HCT116 (cell line): ENCODE results near the gene MAP2K6. TPM values are rescaled to one million over a fixed set of nuclear protein-coding genes. Genes with fewer than 3 reads are reported as not detected.
"Not testable (repeated sequence)": the region's sequence is repeated elsewhere in the genome, so short reads cannot be mapped to it uniquely, and the experiment has no call there.

Experiments used
- ATAC-seq: fragments of 200-7000 bp; cut with Tn5 transposase; 2 replicates; pipeline ENCODE4 v1.9.1; 2020; ENCODE audit warnings: mild to moderate bottlenecking, moderate library complexity
- BruUV-seq: library from RNA; stranded (reverse); fragments of 400-500 nt; replicated peaks from 2 replicates; lab custom pipeline; 2021; lab: Mats Ljungman, UMichigan
- CTCF ChIA-PET: fragments of 300-600 bp; sonication (Branson Sonifier 250); formaldehyde crosslinking; loops from one replicate; lab custom pipeline; 2021; ENCODE audit warnings: antibody characterized with exemption; lab: Charles Lee
- POLR2A ChIA-PET: fragments of 300-600, 350-600 bp; sonication (Branson Sonifier 250); formaldehyde crosslinking; loops from one replicate; lab custom pipeline; 2021; ENCODE audit warnings: antibody characterized with exemption; lab: Charles Lee
- RAD21 ChIA-PET, 2 experiments: fragments of 300-600 bp; sonication (Branson Sonifier 250); formaldehyde crosslinking; loops; one replicate each; lab custom pipeline; 2023; ENCODE audit warnings: low total read pairs in 2 of 2; ENCODE audit not compliant: uncharacterized antibody in 2 of 2, unreplicated experiment in 2 of 2, low non-redundant PET in 1 of 2; lab: Charles Lee
- DNase-seq: peaks from one replicate; pipeline ENCODE4 v3.0.0-alpha.2; 2010; ENCODE audit warnings: low read depth, low spot score
- H2AFZ ChIP-seq: fragments of 200-600 bp; shearing (Covaris generic), sonication (generic); 2 replicates; pipeline ENCODE4 v1.6.1; 2017; ENCODE audit warnings: low read depth, mixed run types, mixed read lengths, antibody characterized with exemption, low read length; ENCODE audit not compliant: poor library complexity, severe bottlenecking
- H3K27ac ChIP-seq: 2 replicates; pipeline ENCODE4 v1.5.1; 2012; ENCODE audit warnings: low read depth, low read length
- H3K27me3 ChIP-seq: fragments of 200-600 bp; sonication (generic); 2 replicates; pipeline ENCODE4 v1.6.1; 2016; ENCODE audit warnings: mixed run types, low read length, mixed read lengths; ENCODE audit not compliant: insufficient read depth
- H3K36me3 ChIP-seq, 2 experiments: fragments of 200-500 bp in 1 of 2; fragments of 200-600 bp in 1 of 2; sonication (Bioruptor generic) in 1 of 2; sonication (generic) in 1 of 2; 2 replicates each; pipeline versions ENCODE4 v1.5.1 to v1.6.1; 2014 to 2016; ENCODE audit warnings: low read length in 2 of 2, inconsistent platforms in 1 of 2, mixed read lengths in 1 of 2, mixed run types in 1 of 2; ENCODE audit not compliant: insufficient read depth in 2 of 2, control insufficient read depth in 1 of 2
- H3K4me1 ChIP-seq, 2 experiments: fragments of 200-600 bp in 1 of 2; sonication (generic) in 1 of 2; 2 replicates each; pipeline versions ENCODE4 v1.5.1 to v1.6.1; 2012 to 2017; ENCODE audit warnings: low read length in 2 of 2, inconsistent platforms in 1 of 2, mild to moderate bottlenecking in 1 of 2, mixed read lengths in 1 of 2, mixed run types in 1 of 2, moderate library complexity in 1 of 2; ENCODE audit not compliant: insufficient read depth in 2 of 2, control insufficient read depth in 1 of 2
- H3K4me2 ChIP-seq: fragments of 200-600 bp; sonication (generic); 2 replicates; pipeline ENCODE4 v1.6.1; 2017; ENCODE audit warnings: mixed run types, low read length, mixed read lengths
- H3K4me3 ChIP-seq, 2 experiments: fragments of 200-600 bp in 1 of 2; sonication (generic) in 1 of 2; replicated peaks in 1 of 2; 2 replicates each; pipeline ENCODE4 v1.5.1; 2011 to 2016; ENCODE audit warnings: low read length in 2 of 2, control low read depth in 1 of 2, low read depth in 1 of 2, mild to moderate bottlenecking in 1 of 2, mixed read lengths in 1 of 2, mixed run types in 1 of 2
- H3K79me2 ChIP-seq: fragments of 200-600 bp; sonication (generic); 2 replicates; pipeline ENCODE4 v1.6.1; 2017; ENCODE audit warnings: mild to moderate bottlenecking, mixed run types, low read length, moderate library complexity, mixed read lengths; ENCODE audit not compliant: insufficient read depth
- H3K9ac ChIP-seq: fragments of 200-600 bp; sonication (generic); 2 replicates; pipeline ENCODE4 v1.6.1; 2016; ENCODE audit warnings: low read length, mixed read lengths
- H3K9me2 ChIP-seq: fragments of 200-600 bp; sonication (generic), shearing (Covaris generic); 2 replicates; pipeline ENCODE4 v1.6.1; 2017; ENCODE audit warnings: mixed run types, mild to moderate bottlenecking, moderate library complexity; ENCODE audit not compliant: insufficient read depth
- H3K9me3 ChIP-seq, 2 experiments: fragments of 200-500 bp in 1 of 2; fragments of 200-600 bp in 1 of 2; sonication (Bioruptor generic) in 1 of 2; sonication (generic) in 1 of 2; 2 replicates each; pipeline ENCODE4 v1.6.1; 2014 to 2017; ENCODE audit warnings: low read length in 2 of 2, mixed read lengths in 2 of 2, inconsistent platforms in 1 of 2, low read depth in 1 of 2, mild to moderate bottlenecking in 1 of 2, mixed run types in 1 of 2, moderate library complexity in 1 of 2; ENCODE audit not compliant: control insufficient read depth in 1 of 2, insufficient read depth in 1 of 2
- H4K20me1 ChIP-seq: fragments of 200-600 bp; sonication (generic), shearing (Covaris generic); 2 replicates; pipeline ENCODE4 v1.6.1; 2017; ENCODE audit warnings: mixed run types, mild to moderate bottlenecking, moderate library complexity; ENCODE audit not compliant: insufficient read depth
- CBX3 ChIP-seq: IDR thresholded peaks from 2 replicates; pipeline ENCODE4 v1.6.1; 2012; ENCODE audit warnings: low read depth
- EGR1 ChIP-seq: IDR thresholded peaks from 2 replicates; pipeline ENCODE4 v1.6.1; 2012; ENCODE audit warnings: low read depth
- ELF1 ChIP-seq: IDR thresholded peaks from 2 replicates; pipeline ENCODE4 v1.6.1; 2012; ENCODE audit warnings: low read depth, borderline replicate concordance
- EZH2 ChIP-seq: fragments of 200-600 bp; sonication (generic); IDR thresholded peaks from 2 replicates; pipeline ENCODE4 v1.6.1; 2017; ENCODE audit warnings: antibody characterized with exemption, mixed run types
- EZH2phosphoT487 ChIP-seq: fragments of 200-600 bp; IDR thresholded peaks from 2 replicates; pipeline ENCODE4 v1.6.1; 2018; ENCODE audit warnings: antibody characterized with exemption, borderline replicate concordance
- FOSL1 ChIP-seq: IDR thresholded peaks from 2 replicates; pipeline ENCODE4 v1.6.1; 2012; ENCODE audit warnings: low read depth
- JUND ChIP-seq: IDR thresholded peaks from 2 replicates; pipeline ENCODE4 v1.6.1; 2012
- POLR2A ChIP-seq: IDR thresholded peaks from 2 replicates; pipeline ENCODE4 v1.7.0; 2011; ENCODE audit warnings: borderline replicate concordance; ENCODE audit not compliant: insufficient read depth, insufficient read length; ENCODE audit errors: extremely low read depth
- RAD21 ChIP-seq: IDR thresholded peaks from 2 replicates; pipeline ENCODE4 v1.6.1; 2012; ENCODE audit warnings: low read depth, mild to moderate bottlenecking
- SP1 ChIP-seq: IDR thresholded peaks from 2 replicates; pipeline ENCODE4 v1.6.1; 2012; ENCODE audit warnings: low read depth
- TCF7L2 ChIP-seq: IDR thresholded peaks from 2 replicates; pipeline ENCODE4 v1.7.0; 2011; ENCODE audit warnings: borderline replicate concordance, inconsistent platforms; ENCODE audit not compliant: insufficient read depth, insufficient read length; ENCODE audit errors: extremely low read depth
- YY1 ChIP-seq: IDR thresholded peaks from 2 replicates; pipeline ENCODE4 v1.6.1; 2011; ENCODE audit warnings: low read length, low read depth, moderate library complexity, mild to moderate bottlenecking; ENCODE audit not compliant: insufficient replicate concordance; ENCODE audit errors: extremely low read depth
- ZFX ChIP-seq: fragments of 450-650 bp; IDR thresholded peaks from 2 replicates; pipeline ENCODE4 v1.6.1; 2017
- ZNF274 ChIP-seq: fragments of 200-500 bp; sonication (Bioruptor generic); IDR thresholded peaks from 2 replicates; pipeline ENCODE4 v1.6.1; 2014; ENCODE audit warnings: mild to moderate bottlenecking, low read depth, low read length, inconsistent platforms
- intact Hi-C: fragments of 100-400 bp; cut with micrococcal nuclease; formaldehyde crosslinking; loops from 2 replicates; pipeline ENCODE4 v1.10.0; 2022
- total RNA-seq: library from RNA; stranded (reverse); gene quantifications from one replicate; pipeline ENCODE4 v1.2.1, GENCODE V29; 2021; ENCODE audit not compliant: unreplicated experiment
- TF ChIP-seq, protein P1 (sequence below): IDR thresholded peaks from 2 replicates; pipeline ENCODE4 v1.6.1; 2012
- TF ChIP-seq, protein P2 (sequence below), 3 experiments: fragments of 200-600 bp in 1 of 3; sonication (generic) in 1 of 3; IDR thresholded peaks in 2 of 3; conservative IDR thresholded peaks in 1 of 3; 2 replicates each; pipeline ENCODE4 v1.5.1; 2012 to 2017; ENCODE audit warnings: low read depth in 2 of 3, low read length in 2 of 3, antibody characterized with exemption in 1 of 3, borderline replicate concordance in 1 of 3, control low read depth in 1 of 3, mild to moderate bottlenecking in 1 of 3, mixed read lengths in 1 of 3, mixed run types in 1 of 3, moderate library complexity in 1 of 3; ENCODE audit not compliant: insufficient read depth in 1 of 3
- TF ChIP-seq, protein P3 (sequence below): IDR thresholded peaks from 2 replicates; pipeline ENCODE4 v1.6.1; 2011; ENCODE audit warnings: mild to moderate bottlenecking, low read length, moderate library complexity; ENCODE audit not compliant: insufficient replicate concordance; ENCODE audit errors: extremely low read depth

MAP2K6 gene
- total RNA-seq, 1 experiment from 2014 or later = 0.22 TPM

DNA sequence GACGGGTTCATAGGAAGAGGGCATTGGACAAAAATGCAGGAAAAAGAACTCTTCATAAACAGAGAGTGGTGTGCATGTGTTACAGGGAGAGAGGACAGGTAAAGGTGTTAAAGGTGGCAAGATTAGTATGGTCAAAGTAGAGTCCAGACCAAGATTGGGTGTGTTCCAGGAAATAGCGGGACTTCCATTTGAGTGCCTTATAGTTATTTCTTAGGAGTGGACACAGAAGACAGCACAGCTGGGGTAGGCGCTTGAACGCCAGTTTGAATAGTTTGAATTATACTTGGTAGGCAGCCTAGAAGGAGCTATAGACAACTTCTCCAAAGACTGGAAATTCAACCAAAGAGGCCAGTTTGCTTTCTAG, 63.4 kb downstream of the MAP2K6 start (continued):
- no peak for TF ChIP-seq CBX3
- TF ChIP-seq SP1 = no peak
- TF ChIP-seq POLR2A = no peak
- no peak for TF ChIP-seq YY1
- no peak for TF ChIP-seq ZFX
- TF ChIP-seq JUND = no peak
- no peak for TF ChIP-seq EZH2phosphoT487
- TF ChIP-seq TCF7L2 = no peak

DNA sequence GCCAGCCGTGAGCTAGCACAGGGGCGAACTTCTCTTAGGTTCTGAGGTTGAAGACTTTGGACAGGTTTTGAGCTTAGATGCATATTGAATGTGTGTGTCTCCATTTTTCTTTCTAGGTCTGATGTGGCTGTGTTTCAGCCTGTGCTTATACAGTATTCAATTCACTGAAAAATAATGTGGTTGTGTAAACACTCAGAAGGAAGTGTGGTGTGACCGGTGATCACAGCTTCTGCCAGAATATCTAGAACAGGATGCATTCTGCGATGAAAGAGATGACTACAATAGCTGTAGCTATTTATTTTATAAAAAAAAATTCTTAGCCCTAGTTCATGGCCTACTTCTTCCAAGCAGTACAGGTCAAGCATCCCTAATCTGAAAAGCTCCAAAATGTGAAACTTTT, 64.4 kb downstream of the MAP2K6 start:
- Histone ChIP-seq H3K79me2 (no peaks in the 10 kb centered on the region), H2AFZ (no peak overlapping the region), H3K27ac (no peak overlapping the region), H3K9me3 (no peaks in the 10 kb centered on the region), H4K20me1 (no peaks in the 10 kb centered on the region), H3K4me3 (no peak overlapping the region), H3K4me1 (no peaks in the 10 kb centered on the region), H3K4me2 (no peak overlapping the region), H3K9me2 (no peaks in the 10 kb centered on the region), H3K9ac (no peak overlapping the region), H3K36me3 (no peaks in the 10 kb centered on the region), H3K27me3 (no peaks in the 10 kb centered on the region)
- RAD21 ChIA-PET = no interaction called here
- POLR2A ChIA-PET = no interaction called here
- CTCF ChIA-PET = no interaction called here
- intact Hi-C loops = no loop called here
- no TSS peak for BruUV-seq
- ATAC-seq (no peak), DNase-seq (no peak)
- TF ChIP-seq ELF1 (no peak), FOSL1 (no peak), ZNF274 (no peak), EGR1 (no peak), RAD21 (no peak), POLR2A (no peak), EZH2 (no peak), SP1 (no peak), JUND (no peak)
- TF ChIP-seq, protein P1, sequence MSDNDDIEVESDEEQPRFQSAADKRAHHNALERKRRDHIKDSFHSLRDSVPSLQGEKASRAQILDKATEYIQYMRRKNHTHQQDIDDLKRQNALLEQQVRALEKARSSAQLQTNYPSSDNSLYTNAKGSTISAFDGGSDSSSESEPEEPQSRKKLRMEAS = no peak
- TF ChIP-seq, protein P2, sequence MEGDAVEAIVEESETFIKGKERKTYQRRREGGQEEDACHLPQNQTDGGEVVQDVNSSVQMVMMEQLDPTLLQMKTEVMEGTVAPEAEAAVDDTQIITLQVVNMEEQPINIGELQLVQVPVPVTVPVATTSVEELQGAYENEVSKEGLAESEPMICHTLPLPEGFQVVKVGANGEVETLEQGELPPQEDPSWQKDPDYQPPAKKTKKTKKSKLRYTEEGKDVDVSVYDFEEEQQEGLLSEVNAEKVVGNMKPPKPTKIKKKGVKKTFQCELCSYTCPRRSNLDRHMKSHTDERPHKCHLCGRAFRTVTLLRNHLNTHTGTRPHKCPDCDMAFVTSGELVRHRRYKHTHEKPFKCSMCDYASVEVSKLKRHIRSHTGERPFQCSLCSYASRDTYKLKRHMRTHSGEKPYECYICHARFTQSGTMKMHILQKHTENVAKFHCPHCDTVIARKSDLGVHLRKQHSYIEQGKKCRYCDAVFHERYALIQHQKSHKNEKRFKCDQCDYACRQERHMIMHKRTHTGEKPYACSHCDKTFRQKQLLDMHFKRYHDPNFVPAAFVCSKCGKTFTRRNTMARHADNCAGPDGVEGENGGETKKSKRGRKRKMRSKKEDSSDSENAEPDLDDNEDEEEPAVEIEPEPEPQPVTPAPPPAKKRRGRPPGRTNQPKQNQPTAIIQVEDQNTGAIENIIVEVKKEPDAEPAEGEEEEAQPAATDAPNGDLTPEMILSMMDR (IDR thresholded peaks at IDR 0.05 in 2 of 3, conservative IDR thresholded peaks at IDR 0.05 in 1 of 3; ENCODE audit: borderline replicate concordance in 1 of 3, insufficient read depth in 1 of 3, low read depth in 2 of 3, low read length in 2 of 3) = no peak
- TF ChIP-seq, protein P3, sequence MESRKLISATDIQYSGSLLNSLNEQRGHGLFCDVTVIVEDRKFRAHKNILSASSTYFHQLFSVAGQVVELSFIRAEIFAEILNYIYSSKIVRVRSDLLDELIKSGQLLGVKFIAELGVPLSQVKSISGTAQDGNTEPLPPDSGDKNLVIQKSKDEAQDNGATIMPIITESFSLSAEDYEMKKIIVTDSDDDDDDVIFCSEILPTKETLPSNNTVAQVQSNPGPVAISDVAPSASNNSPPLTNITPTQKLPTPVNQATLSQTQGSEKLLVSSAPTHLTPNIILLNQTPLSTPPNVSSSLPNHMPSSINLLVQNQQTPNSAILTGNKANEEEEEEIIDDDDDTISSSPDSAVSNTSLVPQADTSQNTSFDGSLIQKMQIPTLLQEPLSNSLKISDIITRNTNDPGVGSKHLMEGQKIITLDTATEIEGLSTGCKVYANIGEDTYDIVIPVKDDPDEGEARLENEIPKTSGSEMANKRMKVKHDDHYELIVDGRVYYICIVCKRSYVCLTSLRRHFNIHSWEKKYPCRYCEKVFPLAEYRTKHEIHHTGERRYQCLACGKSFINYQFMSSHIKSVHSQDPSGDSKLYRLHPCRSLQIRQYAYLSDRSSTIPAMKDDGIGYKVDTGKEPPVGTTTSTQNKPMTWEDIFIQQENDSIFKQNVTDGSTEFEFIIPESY = no peak

DNA sequence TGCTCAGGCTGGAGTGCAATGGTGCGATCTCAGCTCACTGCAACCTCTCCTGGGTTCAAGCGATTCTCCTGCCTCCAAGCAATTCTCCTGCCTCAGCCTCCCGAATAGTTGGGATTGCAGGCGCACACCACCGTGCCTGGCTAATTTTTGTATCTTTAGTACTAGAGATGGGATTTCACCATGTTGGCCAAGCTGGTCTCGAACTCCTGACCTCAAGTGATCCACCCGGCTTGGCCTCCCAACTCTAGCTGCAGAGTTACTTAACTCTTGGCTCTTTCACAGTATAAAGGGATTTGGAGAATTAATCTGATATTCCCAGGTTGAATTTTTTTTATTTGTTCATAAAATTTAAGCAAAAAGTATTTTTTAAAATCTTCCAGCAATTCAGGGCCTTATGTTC, 65.3 kb downstream of the MAP2K6 start:
- DNase-seq, H4K20me1 ChIP-seq, POLR2A ChIA-PET: not testable (repeated sequence)

More for the DNA sequence above, 65.3 kb downstream of the MAP2K6 start:
- RAD21 ChIA-PET, H3K4me2 ChIP-seq, H3K79me2 ChIP-seq, H3K36me3 ChIP-seq, H3K27ac ChIP-seq, H3K27me3 ChIP-seq, BruUV-seq, H3K9me2 ChIP-seq, H3K4me3 ChIP-seq, H2AFZ ChIP-seq, ATAC-seq, CTCF ChIA-PET, H3K4me1 ChIP-seq, H3K9ac ChIP-seq, H3K9me3 ChIP-seq, intact Hi-C loops: not testable (repeated sequence)
